IMR-90 (cell line): ENCODE measurements around the gene SCAMP1. TPM values are rescaled to one million over a fixed set of nuclear protein-coding genes. Genes with fewer than 3 reads are reported as not detected.
A peak's percentile ranks its signal among the peaks of the same experiment; 100 is the strongest.

Experiments
- ATAC-seq: fragments of 200-7000 bp; cut with Tn5 transposase; 2 replicates; pipeline ENCODE4 v1.9.1; 2020; ENCODE audit warnings: low read depth, mild to moderate bottlenecking, moderate library complexity
- BruUV-seq: library from RNA; stranded (reverse); fragments of 400-500 nt; replicated peaks from 2 replicates; lab custom pipeline; 2021; lab: Mats Ljungman, UMichigan
- CTCF ChIA-PET: fragments of 300-600 bp; formaldehyde crosslinking; extraction: SDS; loops from one replicate; lab custom pipeline; 2021; ENCODE audit warnings: antibody characterized with exemption; lab: Yijun Ruan, JAX
- POLR2A ChIA-PET: fragments of 300-600 bp; sonication (Branson Sonifier 250); formaldehyde crosslinking; loops from one replicate; lab custom pipeline; 2022; ENCODE audit warnings: antibody characterized with exemption; ENCODE audit not compliant: unreplicated experiment; lab: Charles Lee
- DNase-seq: peaks from one replicate; pipeline ENCODE4 v3.0.0; 2013
- H2AFZ ChIP-seq: replicated peaks from 2 replicates; pipeline ENCODE3; 2013; ENCODE audit warnings: low read length, mild to moderate bottlenecking; ENCODE audit not compliant: poor library complexity
- H2AK5ac ChIP-seq: 2 replicates; pipeline ENCODE4 v1.6.1; 2013; ENCODE audit warnings: low read depth, low read length, inconsistent platforms
- H2AK9ac ChIP-seq: replicated peaks from 2 replicates; pipeline ENCODE3; 2013; ENCODE audit warnings: mild to moderate bottlenecking, low read depth, low read length, moderate library complexity; ENCODE audit not compliant: poor library complexity
- H2BK120ac ChIP-seq: 2 replicates; pipeline ENCODE4 v1.6.1; 2013; ENCODE audit warnings: low read depth, low read length, inconsistent platforms
- H2BK15ac ChIP-seq: 3 replicates; pipeline ENCODE4 v1.6.1; 2013; ENCODE audit warnings: low read depth, low read length, inconsistent platforms
- H2BK20ac ChIP-seq: 2 replicates; pipeline ENCODE4 v1.6.1; 2013; ENCODE audit warnings: low read depth, mild to moderate bottlenecking, inconsistent platforms, low read length, moderate library complexity
- H2BK5ac ChIP-seq: 2 replicates; pipeline ENCODE4 v1.6.1; 2013; ENCODE audit warnings: mild to moderate bottlenecking, low read depth, low read length, inconsistent platforms; ENCODE audit not compliant: poor library complexity, severe bottlenecking
- H3K14ac ChIP-seq: replicated peaks from 2 replicates; pipeline ENCODE4 v1.6.1; 2013; ENCODE audit warnings: low read depth, low read length, inconsistent platforms
- H3K18ac ChIP-seq: 2 replicates; pipeline ENCODE4 v1.6.1; 2013; ENCODE audit warnings: low read depth, low read length, control low read depth
- H3K23ac ChIP-seq: 2 replicates; pipeline ENCODE4 v1.6.1; 2013; ENCODE audit warnings: low read depth, low read length, inconsistent platforms
- H3K27ac ChIP-seq: 2 replicates; pipeline ENCODE4 v1.5.1; 2013; ENCODE audit warnings: mild to moderate bottlenecking, control low read depth, low read length; ENCODE audit not compliant: insufficient read depth
- H3K27me3 ChIP-seq: 2 replicates; pipeline ENCODE4 v1.6.1; 2013; ENCODE audit warnings: low read length; ENCODE audit not compliant: control insufficient read depth, insufficient read depth
- H3K36me3 ChIP-seq: 2 replicates; pipeline ENCODE4 v1.6.1; 2013; ENCODE audit warnings: low read length, mixed read lengths; ENCODE audit not compliant: control insufficient read depth, insufficient read depth
- H3K4ac ChIP-seq: 2 replicates; pipeline ENCODE4 v1.6.1; 2013; ENCODE audit warnings: low read depth, low read length, inconsistent platforms
- H3K4me1 ChIP-seq: 2 replicates; pipeline ENCODE4 v1.6.1; 2013; ENCODE audit warnings: low read length, mixed read lengths; ENCODE audit not compliant: control insufficient read depth, insufficient read depth
- H3K4me2 ChIP-seq: 2 replicates; pipeline ENCODE4 v1.6.1; 2013; ENCODE audit warnings: low read depth, mild to moderate bottlenecking, control low read depth, low read length, moderate library complexity
- H3K4me3 ChIP-seq: 2 replicates; pipeline ENCODE4 v1.5.1; 2013; ENCODE audit warnings: low read depth, mild to moderate bottlenecking, control low read depth, low read length, moderate library complexity; ENCODE audit not compliant: insufficient read depth
- H3K56ac ChIP-seq: 2 replicates; pipeline ENCODE4 v1.6.1; 2013; ENCODE audit warnings: low read length, inconsistent platforms; ENCODE audit not compliant: insufficient read depth; ENCODE audit errors: extremely low read depth
- H3K79me1 ChIP-seq, 2 experiments: 2 replicates each; pipeline ENCODE4 v1.6.1; 2013; ENCODE audit warnings: low read length in 2 of 2, inconsistent platforms in 1 of 2, low read depth in 1 of 2
- H3K9ac ChIP-seq: 2 replicates; pipeline ENCODE4 v1.6.1; 2013; ENCODE audit warnings: low read depth, low read length, control low read depth
- H3K9me1 ChIP-seq: 2 replicates; pipeline ENCODE4 v1.6.1; 2013; ENCODE audit warnings: low read length, inconsistent platforms; ENCODE audit not compliant: insufficient read depth
- H3K9me3 ChIP-seq: 2 replicates; pipeline ENCODE4 v1.6.1; 2013; ENCODE audit warnings: low read length; ENCODE audit not compliant: control insufficient read depth, insufficient read depth
- H4K20me1 ChIP-seq: 2 replicates; pipeline ENCODE4 v1.6.1; 2013; ENCODE audit warnings: low read length, inconsistent platforms; ENCODE audit not compliant: insufficient read depth
- H4K5ac ChIP-seq: 2 replicates; pipeline ENCODE4 v1.6.1; 2013; ENCODE audit warnings: mild to moderate bottlenecking, low read depth, low read length, control low read depth
- H4K8ac ChIP-seq, 2 experiments: 2 replicates each; pipeline ENCODE4 v1.6.1; 2013; ENCODE audit warnings: low read depth in 2 of 2, low read length in 2 of 2, control low read depth in 1 of 2, inconsistent platforms in 1 of 2
- H4K91ac ChIP-seq: 2 replicates; pipeline ENCODE4 v1.6.1; 2013; ENCODE audit warnings: low read depth, low read length, inconsistent platforms; ENCODE audit not compliant: insufficient read depth
- CEBPB ChIP-seq: IDR thresholded peaks from 2 replicates; pipeline ENCODE4 v1.6.1; 2012; ENCODE audit warnings: low read depth, low read length, improper control_type of control experiment
- CHD1 ChIP-seq: IDR thresholded peaks from 2 replicates; pipeline ENCODE4 v1.6.1; 2012; ENCODE audit warnings: low read depth, low read length, improper control_type of control experiment
- FOS ChIP-seq: fragments of 150-350 bp; IDR thresholded peaks from 2 replicates; pipeline ENCODE4 v1.6.1; 2016; ENCODE audit warnings: low read depth, low read length
- MAFK ChIP-seq: IDR thresholded peaks from 2 replicates; pipeline ENCODE4 v1.6.1; 2012; ENCODE audit warnings: low read depth, low read length, improper control_type of control experiment
- MAZ ChIP-seq: IDR thresholded peaks from 2 replicates; pipeline ENCODE4 v1.6.1; 2012; ENCODE audit warnings: low read depth, mild to moderate bottlenecking, low read length, improper control_type of control experiment, moderate library complexity, borderline replicate concordance
- MXI1 ChIP-seq: IDR thresholded peaks from 2 replicates; pipeline ENCODE4 v1.6.1; 2012; ENCODE audit warnings: low read depth, mild to moderate bottlenecking, low read length, moderate library complexity, borderline replicate concordance
- NFE2L2 ChIP-seq: fragments of 150-350 bp; IDR thresholded peaks from 2 replicates; pipeline ENCODE4 v1.6.1; 2016; ENCODE audit warnings: low read depth, mild to moderate bottlenecking, low read length
- POLR2A ChIP-seq: IDR thresholded peaks from 2 replicates; pipeline ENCODE4 v1.6.1; 2012; ENCODE audit warnings: mild to moderate bottlenecking, low read depth, low read length
- RAD21 ChIP-seq: IDR thresholded peaks from 2 replicates; pipeline ENCODE4 v1.6.1; 2012; ENCODE audit warnings: low read length, improper control_type of control experiment
- RCOR1 ChIP-seq: IDR thresholded peaks from 2 replicates; pipeline ENCODE4 v1.6.1; 2012; ENCODE audit warnings: mild to moderate bottlenecking, low read length, improper control_type of control experiment; ENCODE audit not compliant: insufficient replicate concordance
- RFX5 ChIP-seq: IDR thresholded peaks from 2 replicates; pipeline ENCODE4 v1.8.0; 2012; ENCODE audit warnings: low read depth, mild to moderate bottlenecking, low read length, moderate library complexity
- SMC3 ChIP-seq: fragments of 150-350 bp; IDR thresholded peaks from 2 replicates; pipeline ENCODE4 v1.6.1; 2016; ENCODE audit warnings: low read depth, mild to moderate bottlenecking, antibody characterized with exemption, low read length, moderate library complexity
- WGBS, 2 experiments: methylation state at CpG; one replicate each; pipeline versions ENCODE4 v1.1.5 to v1.1.7; 2013; ENCODE audit warnings: missing lambda C conversion rate in 2 of 2; ENCODE audit not compliant: insufficient read length in 1 of 2; ENCODE audit errors: extremely low coverage in 2 of 2; 5-methylcytosine and 5-hydroxymethylcytosine counted together
- dilution Hi-C: fragments of 300-500 bp; cut with HindIII; formaldehyde crosslinking; loops from one replicate; pipeline ENCODE4 v1.14.3; 2018; ENCODE audit warnings: low sequenced_read_pairs; ENCODE audit not compliant: unreplicated experiment
- in situ Hi-C: fragments of 300-500 bp; cut with MboI; formaldehyde crosslinking; loops from 3 replicates; pipeline ENCODE4 v1.14.3; 2019; ENCODE audit warnings: low sequenced_read_pairs, inconsistent platforms, mixed read lengths
- intact Hi-C: fragments of 100-400 bp; cut with micrococcal nuclease; formaldehyde crosslinking; loops from 2 replicates; pipeline ENCODE4 v1.10.0; 2022
- polyA plus RNA-seq, 3 experiments: library from polyadenylated mRNA; depleted of rRNA; stranded (reverse); fragments of >200 nt; gene quantifications; 2 replicates each; pipeline ENCODE4 v1.2.3, GENCODE V29; 2012; ENCODE audit warnings: low replicate concordance in 1 of 3
- total RNA-seq: library from RNA; depleted of rRNA; stranded (reverse); fragments of >200 nt; gene quantifications from 2 replicates; pipeline ENCODE4 v1.2.3, GENCODE V29; 2012
- TF ChIP-seq, protein P1 (sequence below): conservative IDR thresholded peaks from 2 replicates; pipeline ENCODE4 v1.5.1; 2012; ENCODE audit warnings: mild to moderate bottlenecking, low read depth, low read length, improper control_type of control experiment
- TF ChIP-seq, protein P2 (sequence below): fragments of 150-350 bp; IDR thresholded peaks from 2 replicates; pipeline ENCODE4 v1.6.1; 2017; ENCODE audit warnings: mild to moderate bottlenecking, antibody characterized with exemption, low read length, low read depth
- TF ChIP-seq, protein P3 (sequence below): fragments of 150-350 bp; IDR thresholded peaks from 2 replicates; pipeline ENCODE4 v1.6.1; 2016; ENCODE audit warnings: low read depth, mild to moderate bottlenecking, low read length, moderate library complexity, borderline replicate concordance

Gene SCAMP1
- total and polyA plus RNA-seq, 2 of the 4 experiments (the other 2 are of a cell fraction): 13.5 to 114 TPM

DNA sequence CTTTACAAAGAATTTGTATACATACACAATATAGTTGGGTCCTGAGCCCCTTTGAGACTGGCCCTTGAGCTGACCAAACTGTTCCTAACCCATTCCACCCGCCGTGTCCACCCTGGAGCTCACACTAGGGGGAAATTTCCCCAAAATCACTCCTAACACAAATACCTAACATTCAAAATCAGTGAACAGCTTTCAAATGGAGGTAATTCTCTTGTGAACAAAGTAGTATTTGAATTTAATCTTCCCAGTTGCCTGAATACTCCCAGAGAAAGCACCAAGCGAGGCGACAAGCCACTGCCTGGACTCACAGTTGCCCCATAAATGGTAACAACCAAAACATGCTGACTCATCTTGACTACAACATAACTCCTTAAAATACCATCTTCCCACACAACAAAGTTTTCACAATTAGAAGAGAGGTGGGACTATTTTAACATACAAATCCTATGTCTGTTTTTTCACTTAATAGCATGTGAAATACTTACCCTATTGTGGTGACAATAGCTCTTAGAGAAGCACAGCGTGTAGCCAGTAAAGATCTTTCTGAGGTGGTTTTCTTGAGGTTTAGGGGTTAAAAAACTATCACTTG is 31.7 kb upstream of the SCAMP1 start:
- H2BK20ac ChIP-seq: no peak overlapping the region
- no peak overlapping the region for H3K23ac ChIP-seq
- peak overlapping the region; percentile 1; the same call in 1 of the 2 replicates for H3K27ac ChIP-seq
- no peaks in the 10 kb centered on the region for H4K20me1 ChIP-seq
- H2BK15ac ChIP-seq: no peak overlapping the region; the same call in 2 of the 3 replicates
- no peak overlapping the region for H2AK5ac ChIP-seq
- no CpG with 5 or more reads among the region's 5 CpGs for WGBS, 2 experiments
- no peak overlapping the region for H3K4me3 ChIP-seq
- intact Hi-C loops: loop anchor here (10.0 kb wide), 1 partner anchor 296 kb away; no protein-coding TSS in a partner anchor
- H3K9me1 ChIP-seq: no peaks in the 10 kb centered on the region
- no peak overlapping the region for H3K14ac ChIP-seq
- peak overlapping the region; percentile 42 for H3K4ac ChIP-seq
- peak overlapping the region; percentile 1; the same call in 1 of the 2 replicates for H4K5ac ChIP-seq
- CTCF ChIA-PET: interaction anchor here (0.6 to 0.7 kb wide), 2 partner anchors 212 to 273 kb away, joined by 3 to 7 read pairs; no protein-coding TSS in a partner anchor
- in situ Hi-C loops: no loop called here
- no peak overlapping the region for H3K9ac ChIP-seq
- POLR2A ChIA-PET: no interaction called here
- H3K4me1 ChIP-seq: no peaks in the 10 kb centered on the region
- H2AK9ac ChIP-seq: no peak overlapping the region
- no peak overlapping the region for H2BK120ac ChIP-seq
- no peaks in the 10 kb centered on the region for H3K27me3 ChIP-seq
- no peak overlapping the region for H2AFZ ChIP-seq
- H3K79me1 ChIP-seq: no peaks in the 10 kb centered on the region
- DNase-seq (peak; percentile 40), ATAC-seq (peak; percentile 53)
- no peak overlapping the region for H3K4me2 ChIP-seq
- H3K18ac ChIP-seq: peak overlapping the region; percentile 33
- H4K8ac ChIP-seq: peak overlapping the region in 1 of 2 experiments; percentile 17; a peak in 2 of 4 replicates
- H3K56ac ChIP-seq: no peak overlapping the region
- no peaks in the 10 kb centered on the region for H3K36me3 ChIP-seq
- dilution Hi-C loops: no loop called here
- H2BK5ac ChIP-seq: no peak overlapping the region
- H3K9me3 ChIP-seq: no peaks in the 10 kb centered on the region
- BruUV-seq: no TSS peak
- H4K91ac ChIP-seq: no peak overlapping the region
- TF ChIP-seq RAD21 (no peak), MAZ (no peak), RFX5 (no peak), RCOR1 (no peak), MXI1 (no peak), NFE2L2 (peak; percentile 80), FOS (no peak), CHD1 (no peak), CEBPB (peak; percentile 7; the same call in 1 of the 2 replicates), POLR2A (no peak), SMC3 (no peak), MAFK (peak; percentile 86)
- TF ChIP-seq, protein P1, sequence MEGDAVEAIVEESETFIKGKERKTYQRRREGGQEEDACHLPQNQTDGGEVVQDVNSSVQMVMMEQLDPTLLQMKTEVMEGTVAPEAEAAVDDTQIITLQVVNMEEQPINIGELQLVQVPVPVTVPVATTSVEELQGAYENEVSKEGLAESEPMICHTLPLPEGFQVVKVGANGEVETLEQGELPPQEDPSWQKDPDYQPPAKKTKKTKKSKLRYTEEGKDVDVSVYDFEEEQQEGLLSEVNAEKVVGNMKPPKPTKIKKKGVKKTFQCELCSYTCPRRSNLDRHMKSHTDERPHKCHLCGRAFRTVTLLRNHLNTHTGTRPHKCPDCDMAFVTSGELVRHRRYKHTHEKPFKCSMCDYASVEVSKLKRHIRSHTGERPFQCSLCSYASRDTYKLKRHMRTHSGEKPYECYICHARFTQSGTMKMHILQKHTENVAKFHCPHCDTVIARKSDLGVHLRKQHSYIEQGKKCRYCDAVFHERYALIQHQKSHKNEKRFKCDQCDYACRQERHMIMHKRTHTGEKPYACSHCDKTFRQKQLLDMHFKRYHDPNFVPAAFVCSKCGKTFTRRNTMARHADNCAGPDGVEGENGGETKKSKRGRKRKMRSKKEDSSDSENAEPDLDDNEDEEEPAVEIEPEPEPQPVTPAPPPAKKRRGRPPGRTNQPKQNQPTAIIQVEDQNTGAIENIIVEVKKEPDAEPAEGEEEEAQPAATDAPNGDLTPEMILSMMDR: no peak
- TF ChIP-seq, protein P2, sequence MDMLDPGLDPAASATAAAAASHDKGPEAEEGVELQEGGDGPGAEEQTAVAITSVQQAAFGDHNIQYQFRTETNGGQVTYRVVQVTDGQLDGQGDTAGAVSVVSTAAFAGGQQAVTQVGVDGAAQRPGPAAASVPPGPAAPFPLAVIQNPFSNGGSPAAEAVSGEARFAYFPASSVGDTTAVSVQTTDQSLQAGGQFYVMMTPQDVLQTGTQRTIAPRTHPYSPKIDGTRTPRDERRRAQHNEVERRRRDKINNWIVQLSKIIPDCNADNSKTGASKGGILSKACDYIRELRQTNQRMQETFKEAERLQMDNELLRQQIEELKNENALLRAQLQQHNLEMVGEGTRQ: no peak
- TF ChIP-seq, protein P3, sequence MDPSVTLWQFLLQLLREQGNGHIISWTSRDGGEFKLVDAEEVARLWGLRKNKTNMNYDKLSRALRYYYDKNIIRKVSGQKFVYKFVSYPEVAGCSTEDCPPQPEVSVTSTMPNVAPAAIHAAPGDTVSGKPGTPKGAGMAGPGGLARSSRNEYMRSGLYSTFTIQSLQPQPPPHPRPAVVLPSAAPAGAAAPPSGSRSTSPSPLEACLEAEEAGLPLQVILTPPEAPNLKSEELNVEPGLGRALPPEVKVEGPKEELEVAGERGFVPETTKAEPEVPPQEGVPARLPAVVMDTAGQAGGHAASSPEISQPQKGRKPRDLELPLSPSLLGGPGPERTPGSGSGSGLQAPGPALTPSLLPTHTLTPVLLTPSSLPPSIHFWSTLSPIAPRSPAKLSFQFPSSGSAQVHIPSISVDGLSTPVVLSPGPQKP: no peak
